Esophagus squamous epithelium (tissue), 4 donors: Measurements from ENCODE around the gene HOXB6.

Experiments
- POLR2A ChIP-seq, 4 donors: fragments of 450-650 bp; IDR thresholded peaks; one replicate each; pipeline ENCODE4 v1.6.1; 2017; ENCODE audit warnings: antibody characterized with exemption in 4 of 4, mild to moderate bottlenecking in 4 of 4, moderate library complexity in 3 of 4
- TF ChIP-seq, protein P1 (sequence below), 6 experiments: fragments of 450-650 bp in 4 of 6; fragments of 200-600 bp in 2 of 6; sonication (generic) in 2 of 6; IDR thresholded peaks; one replicate each; pipeline ENCODE4 v1.5.1; 2016 to 2019; ENCODE audit warnings: antibody characterized with exemption in 6 of 6, mild to moderate bottlenecking in 4 of 6, moderate library complexity in 4 of 6

DNA sequence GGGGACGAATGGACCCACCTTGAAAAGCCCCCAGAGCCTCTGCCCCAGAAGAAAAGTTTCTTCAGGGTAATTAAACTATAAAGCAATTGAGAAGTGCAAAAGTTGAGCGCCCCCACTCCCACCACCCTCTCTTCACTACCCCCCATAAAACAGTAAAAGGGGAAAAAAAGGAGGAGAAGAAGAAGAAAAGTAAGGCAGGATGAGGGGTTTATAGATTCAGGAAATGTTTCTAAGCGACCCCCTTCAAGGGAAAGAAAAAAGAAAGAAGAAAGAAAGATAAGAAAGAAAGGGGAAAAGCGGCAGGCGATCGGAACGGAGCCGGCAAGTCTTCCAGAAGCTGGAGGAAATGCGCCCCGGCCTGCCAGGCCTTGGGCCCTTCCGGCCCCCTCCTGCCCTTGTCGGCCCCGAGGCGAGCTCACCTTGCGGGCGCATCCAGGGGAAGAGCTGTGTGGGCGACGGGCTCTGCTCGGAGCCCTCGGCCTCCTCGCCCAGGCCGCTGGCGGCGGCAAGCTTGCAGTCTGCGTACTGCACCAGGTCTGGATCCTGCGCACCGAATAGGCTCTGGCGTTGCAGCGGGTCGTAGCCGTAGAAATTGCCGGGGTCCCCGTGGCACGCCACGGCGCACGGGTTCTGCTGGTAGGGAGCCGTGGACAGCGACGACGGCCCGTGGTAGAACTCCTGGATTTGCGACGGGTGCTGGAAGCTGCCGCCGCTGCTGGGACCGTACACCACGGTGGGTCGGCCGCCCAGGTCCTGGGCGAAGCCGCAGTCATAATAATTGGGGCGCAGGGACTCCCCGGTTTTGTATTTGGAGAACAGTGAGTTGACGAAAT is 9.3 kb upstream of the HOXB6 start:
- TF ChIP-seq, protein P1, sequence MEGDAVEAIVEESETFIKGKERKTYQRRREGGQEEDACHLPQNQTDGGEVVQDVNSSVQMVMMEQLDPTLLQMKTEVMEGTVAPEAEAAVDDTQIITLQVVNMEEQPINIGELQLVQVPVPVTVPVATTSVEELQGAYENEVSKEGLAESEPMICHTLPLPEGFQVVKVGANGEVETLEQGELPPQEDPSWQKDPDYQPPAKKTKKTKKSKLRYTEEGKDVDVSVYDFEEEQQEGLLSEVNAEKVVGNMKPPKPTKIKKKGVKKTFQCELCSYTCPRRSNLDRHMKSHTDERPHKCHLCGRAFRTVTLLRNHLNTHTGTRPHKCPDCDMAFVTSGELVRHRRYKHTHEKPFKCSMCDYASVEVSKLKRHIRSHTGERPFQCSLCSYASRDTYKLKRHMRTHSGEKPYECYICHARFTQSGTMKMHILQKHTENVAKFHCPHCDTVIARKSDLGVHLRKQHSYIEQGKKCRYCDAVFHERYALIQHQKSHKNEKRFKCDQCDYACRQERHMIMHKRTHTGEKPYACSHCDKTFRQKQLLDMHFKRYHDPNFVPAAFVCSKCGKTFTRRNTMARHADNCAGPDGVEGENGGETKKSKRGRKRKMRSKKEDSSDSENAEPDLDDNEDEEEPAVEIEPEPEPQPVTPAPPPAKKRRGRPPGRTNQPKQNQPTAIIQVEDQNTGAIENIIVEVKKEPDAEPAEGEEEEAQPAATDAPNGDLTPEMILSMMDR (IDR thresholded peaks at IDR 0.05): no peak
- TF ChIP-seq POLR2A (IDR thresholded peaks at IDR 0.05): no peak
